Nasal cavity respiratory epithelium epithelial cell of viscerocranial mucosa (primary cell): ENCODE measurements around the gene RAB17. TPM values are rescaled to one million over a fixed set of nuclear protein-coding genes. Genes with fewer than 3 reads are reported as not detected.

ENCODE experiments used
- total RNA-seq: library from RNA; depleted of rRNA; stranded (reverse); fragments of >200 nt; gene quantifications from 2 replicates; pipeline ENCODE4 v1.2.3, GENCODE V29; 2014

Gene RAB17
- total RNA-seq: 0.34 and 1.5 TPM in 2 replicates

GRCh38 chr2:237590272-237591140 is at the start of gene RAB17:
TSS of gene RAB17 (minus strand) at chr2:237590734. CDS start at chr2:237586154, 4,580 bp downstream.

GRCh38 chr2:237627441-237628246 is 37.1 kb upstream of the RAB17 start, which contains the start of gene LRRFIP1:
TSS of gene LRRFIP1 (plus strand) at chr2:237627587. CDS start at chr2:237627645, 58 bp downstream.

GRCh38 chr2:237566401-237567235 is 23.9 kb downstream of the RAB17 start, which contains the start of gene PRLH:
TSS of gene PRLH (plus strand) at chr2:237566574. CDS start at chr2:237566574, 0 bp downstream.

Other genes with a start within 250 kb of the RAB17 start
- under 0.01 and 0.43 TPM in 2 replicates for gene COL6A3, start 176.6 kb downstream of the RAB17 start, total RNA-seq
- gene MLPH, start 103.5 kb downstream of the RAB17 start, total RNA-seq: 1.4 and 12.1 TPM in 2 replicates
- not detected in 2 replicates for gene PRLH, start 24.2 kb downstream of the RAB17 start, total RNA-seq
- gene LRRFIP1, start 36.9 kb upstream of the RAB17 start, total RNA-seq: 151 and 170 TPM in 2 replicates
- 0.28 and 0.34 TPM in 2 replicates for gene RBM44, start 208.0 kb upstream of the RAB17 start, total RNA-seq